CD14-positive monocyte (primary cell): ENCODE data around the gene PSMD1. TPM values are rescaled to one million over a fixed set of nuclear protein-coding genes. Genes with fewer than 3 reads are reported as not detected.
"Not testable (repeated sequence)": the region's sequence is repeated elsewhere in the genome, so short reads cannot be mapped to it uniquely, and the experiment has no call there.

Experiments used
- DNase-seq, 3 donors: peaks; one replicate each; pipeline ENCODE4 v3.0.0-alpha.2; 2011 to 2022
- H2AFZ ChIP-seq: 2 replicates; pipeline ENCODE4 v1.6.0; 2012; ENCODE audit warnings: mild to moderate bottlenecking, low read depth, low read length, inconsistent platforms; ENCODE audit not compliant: insufficient read depth, poor library complexity, severe bottlenecking
- H3K27ac ChIP-seq, 2 donors: 1 replicate in 1 of 2; 2 replicates in 1 of 2; pipeline ENCODE4 v1.5.1; 2012 to 2013; ENCODE audit warnings: low read length in 2 of 2, control low read depth in 1 of 2, inconsistent platforms in 1 of 2, low read depth in 1 of 2, mild to moderate bottlenecking in 1 of 2
- H3K27me3 ChIP-seq, 2 donors: one replicate each; pipeline versions ENCODE4 v1.6.0 to v1.6.1; 2011 to 2013; ENCODE audit warnings: low read length in 2 of 2; ENCODE audit not compliant: control insufficient read depth in 2 of 2, insufficient read depth in 2 of 2
- H3K36me3 ChIP-seq, 2 donors: replicated peaks in 1 of 2; 1 replicate in 1 of 2; 2 replicates in 1 of 2; pipeline versions ENCODE4 v1.5.1 to v1.6.1; 2012 to 2013; ENCODE audit warnings: low read length in 2 of 2, control low read depth in 1 of 2, inconsistent platforms in 1 of 2, mild to moderate bottlenecking in 1 of 2; ENCODE audit not compliant: insufficient read depth in 2 of 2, control insufficient read depth in 1 of 2
- H3K4me1 ChIP-seq, 2 donors: 1 replicate in 1 of 2; 2 replicates in 1 of 2; pipeline versions ENCODE4 v1.5.1 to v1.6.1; 2012 to 2013; ENCODE audit warnings: low read length in 2 of 2, control low read depth in 1 of 2, inconsistent platforms in 1 of 2, mild to moderate bottlenecking in 1 of 2, moderate library complexity in 1 of 2; ENCODE audit not compliant: insufficient read depth in 2 of 2, control insufficient read depth in 1 of 2
- H3K4me2 ChIP-seq: replicated peaks from 2 replicates; pipeline ENCODE3; 2012; ENCODE audit warnings: low read length, moderate library complexity, mild to moderate bottlenecking; ENCODE audit not compliant: poor library complexity, severe bottlenecking; ENCODE audit errors: extremely low read depth
- H3K4me3 ChIP-seq, 3 experiments: fragments of 200-600 bp in 1 of 3; sonication (generic) in 1 of 3; replicated peaks in 1 of 3; 1 replicate in 2 of 3; 2 replicates in 1 of 3; pipeline ENCODE4 v1.5.1; 2011 to 2013; ENCODE audit warnings: low read length in 3 of 3, mild to moderate bottlenecking in 3 of 3, control low read depth in 2 of 3, low read depth in 2 of 3, inconsistent platforms in 1 of 3, moderate library complexity in 1 of 3
- H3K79me2 ChIP-seq: 2 replicates; pipeline ENCODE4 v1.6.0; 2012; ENCODE audit warnings: mild to moderate bottlenecking, control low read depth, inconsistent platforms, low read length, moderate library complexity; ENCODE audit not compliant: insufficient read depth
- H3K9ac ChIP-seq: 2 replicates; pipeline ENCODE4 v1.6.0; 2017; ENCODE audit warnings: low read length, mild to moderate bottlenecking; ENCODE audit not compliant: insufficient read depth, poor library complexity, severe bottlenecking
- H3K9me3 ChIP-seq, 2 donors: replicated peaks in 1 of 2; 1 replicate in 1 of 2; 2 replicates in 1 of 2; pipeline versions ENCODE4 v1.5.1 to v1.6.1; 2012 to 2013; ENCODE audit warnings: low read length in 2 of 2, control low read depth in 1 of 2; ENCODE audit not compliant: control insufficient read depth in 1 of 2, insufficient read depth in 1 of 2
- H4K20me1 ChIP-seq: 2 replicates; pipeline ENCODE4 v1.6.0; 2012; ENCODE audit warnings: mild to moderate bottlenecking, low read length, control low read depth, moderate library complexity; ENCODE audit not compliant: insufficient read depth
- H3K27ac Mint-ChIP-seq, 7 donors: one replicate each; pipeline ENCODE4 v1.8.0; 2020; ENCODE audit warnings: mild to moderate bottlenecking in 7 of 7, mixed read lengths in 7 of 7, moderate library complexity in 6 of 7, inconsistent platforms in 2 of 7
- H3K27me3 Mint-ChIP-seq, 3 donors: one replicate each; pipeline ENCODE4 v1.8.0; 2021 to 2022; ENCODE audit warnings: low read depth in 3 of 3, mild to moderate bottlenecking in 3 of 3, mixed read lengths in 3 of 3, moderate library complexity in 3 of 3, inconsistent platforms in 1 of 3
- H3K36me3 Mint-ChIP-seq, 2 donors: one replicate each; pipeline ENCODE4 v1.8.0; 2020; ENCODE audit warnings: mixed read lengths in 2 of 2, inconsistent platforms in 1 of 2, mild to moderate bottlenecking in 1 of 2
- H3K4me1 Mint-ChIP-seq: one replicate; pipeline ENCODE4 v1.8.0; 2020; ENCODE audit warnings: mild to moderate bottlenecking, mixed read lengths
- H3K4me3 Mint-ChIP-seq, 2 donors: one replicate each; pipeline ENCODE4 v1.8.0; 2020; ENCODE audit warnings: mild to moderate bottlenecking in 2 of 2, mixed read lengths in 2 of 2, moderate library complexity in 1 of 2
- H3K9me3 Mint-ChIP-seq, 7 donors: one replicate each; pipeline ENCODE4 v1.8.0; 2020 to 2022; ENCODE audit warnings: mixed read lengths in 7 of 7, mild to moderate bottlenecking in 6 of 7, moderate library complexity in 6 of 7, inconsistent platforms in 2 of 7
- CTCF ChIP-seq: fragments of 200-600 bp; IDR thresholded peaks from one replicate; pipeline ENCODE4 v1.8.0; 2022; ENCODE audit warnings: antibody characterized with exemption, mild to moderate bottlenecking
- WGBS: methylation state at CpG from one replicate; pipeline ENCODE4 v1.1.5; 2013; ENCODE audit warnings: missing lambda C conversion rate; ENCODE audit not compliant: insufficient coverage; 5-methylcytosine and 5-hydroxymethylcytosine counted together
- intact Hi-C, 2 donors: fragments of 100-400 bp; cut with micrococcal nuclease; formaldehyde crosslinking; loops; one replicate each; pipeline versions ENCODE4 v1.15.0 to v1.15.1; 2023
- polyA plus RNA-seq, 3 donors: library from polyadenylated mRNA; depleted of rRNA in 1 of 3; unstranded in 2 of 3; stranded (reverse) in 1 of 3; fragments of 300-500 nt in 2 of 3; fragments of >200 nt in 1 of 3; fragmentation: Illumina TruSeq in 2 of 3; gene quantifications; 1 replicate in 2 of 3; 2 replicates in 1 of 3; pipeline ENCODE4 v1.2.3, GENCODE V29; 2012 to 2021

PSMD1 gene
- polyA plus RNA-seq, 3 donors: 23.5 to 53.9 (median 37.7) TPM

DNA sequence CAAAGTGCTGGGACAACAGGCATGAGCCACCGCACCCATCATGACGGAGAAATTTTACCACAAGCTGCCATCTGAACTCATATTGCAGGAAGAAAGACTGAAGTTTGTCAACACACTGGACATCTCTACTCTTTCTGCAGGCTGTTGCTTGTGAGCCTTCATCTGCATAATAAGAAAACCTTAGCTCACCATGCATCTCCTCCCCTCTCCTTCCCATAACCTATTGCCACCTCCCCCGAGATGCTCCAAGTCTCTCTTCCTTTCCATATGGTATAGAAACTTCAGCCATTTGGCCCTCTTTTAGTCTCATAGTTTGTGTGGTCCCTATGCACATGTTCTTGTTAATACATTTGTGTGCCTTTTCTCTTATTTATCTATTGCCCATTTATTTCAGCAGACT lies 38.5 kb upstream of the PSMD1 start:
- H3K4me1 ChIP-seq: peaks cover 0 to 11% of the 10 kb centered on the region in 2 donors
- Mint-ChIP-seq H3K9me3 (no peaks in the 10 kb centered on the region), H3K27me3 (peaks cover 5 to 19% (median 9%) of the 10 kb centered on the region in 3 donors)

GRCh38 chr2:231025059-231025458 lies 31.6 kb upstream of the PSMD1 start:
- H3K27ac ChIP-seq, H3K4me3 Mint-ChIP-seq, H3K9me3 Mint-ChIP-seq, H3K36me3 ChIP-seq, H3K79me2 ChIP-seq, intact Hi-C loops, H3K4me3 ChIP-seq, H3K27me3 ChIP-seq, H3K4me1 Mint-ChIP-seq, DNase-seq, H4K20me1 ChIP-seq, H3K4me2 ChIP-seq, H3K4me1 ChIP-seq, H3K9ac ChIP-seq, H3K9me3 ChIP-seq, H3K36me3 Mint-ChIP-seq, H2AFZ ChIP-seq: not testable (repeated sequence)
- Mint-ChIP-seq H3K27ac (peak overlapping the region in 1 of 7 donors; percentile 12), H3K27me3 (peaks cover 2 to 12% (median 8%) of the 10 kb centered on the region in 3 donors)
- 100% methylated on average over 2 of the region's 3 CpGs for WGBS

More for the DNA sequence above, 38.5 kb upstream of the PSMD1 start:
- Histone ChIP-seq H3K79me2 (no peaks in the 10 kb centered on the region), H3K4me2 (no peak overlapping the region), H3K9ac (no peak overlapping the region), H4K20me1 (no peaks in the 10 kb centered on the region), H3K36me3 (no peaks in the 10 kb centered on the region), H2AFZ (no peak overlapping the region), H3K27ac (no peak overlapping the region), H3K4me3 (no peak overlapping the region), H3K9me3 (no peaks in the 10 kb centered on the region), H3K27me3 (no peaks in the 10 kb centered on the region)
- Mint-ChIP-seq H3K36me3 (no peaks in the 10 kb centered on the region), H3K4me3 (no peak overlapping the region), H3K27ac (no peak overlapping the region), H3K4me1 (peaks cover 9% of the 10 kb centered on the region)
- WGBS: 91% methylated on average over 2 of the region's 3 CpGs
- DNase-seq: no peak
- no peak for TF ChIP-seq CTCF
- intact Hi-C loops: no loop called here
